ENCODE measurements around the gene SUCLG2. TPM values are rescaled to one million over a fixed set of nuclear protein-coding genes. Genes with fewer than 3 reads are reported as not detected.
A peak's percentile ranks its signal among the peaks of the same experiment; 100 is the strongest.

The SUCLG2 gene
- total and polyA plus RNA-seq, 2 donors (not counting 1 experiment from before 2014, with no cell fraction given) = 56.8 to 87.4 TPM

DNA sequence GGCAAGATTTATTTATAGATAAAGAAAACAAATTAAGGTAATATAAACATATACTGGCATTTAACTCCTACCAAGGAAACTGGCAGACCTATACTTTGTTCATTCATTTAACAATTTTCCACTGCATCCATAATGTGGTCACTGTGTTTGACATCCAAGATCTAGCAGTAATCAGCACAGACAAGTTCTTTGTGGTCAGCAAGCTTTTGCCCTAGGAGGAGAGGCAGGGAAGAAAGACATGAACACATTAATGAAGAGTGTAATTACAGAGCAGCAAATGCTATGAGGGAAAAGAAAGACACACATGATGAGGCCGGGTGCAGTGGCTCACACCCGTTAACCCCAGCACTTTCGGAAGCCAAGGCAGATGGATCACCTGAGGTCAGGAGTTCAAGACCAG lies 34.4 kb downstream of the SUCLG2 start:
- Histone ChIP-seq H3K9ac (ENCODE audit: insufficient read depth, low read length) (no peak overlapping the region), H3K9me3 (ENCODE audit: control insufficient read depth, insufficient read depth, low read depth, low read length) (no peaks in the 10 kb centered on the region), H3K4me2 (ENCODE audit: extremely low read depth, insufficient read depth, low read length) (no peak overlapping the region), H3K79me2 (ENCODE audit: control insufficient read depth, insufficient read depth, low read length) (peaks cover 7% of the 10 kb centered on the region), H3K4me1 (ENCODE audit: control insufficient read depth, extremely low read depth, insufficient read depth, low read length) (no peaks in the 10 kb centered on the region), H3K27me3 (ENCODE audit: control insufficient read depth, insufficient read depth, low read length) (no peaks in the 10 kb centered on the region), H2AFZ (ENCODE audit: low read length) (no peak overlapping the region), H3K36me3 (ENCODE audit: control insufficient read depth, insufficient read depth, low read length) (no peaks in the 10 kb centered on the region), H3K4me3 (replicated peaks in 1 of 4; ENCODE audit: control extremely low read depth in 1 of 4, insufficient read depth in 1 of 4, low read depth in 3 of 4, low read length in 4 of 4) (no peak overlapping the region), H4K20me1 (ENCODE audit: control insufficient read depth, extremely low read depth, insufficient read depth, low read length) (no peaks in the 10 kb centered on the region), H3K27ac (ENCODE audit: insufficient read depth, low read length) (no peak overlapping the region)
- no peak for TF ChIP-seq EZH2 (IDR thresholded peaks at IDR 0.05; ENCODE audit: low read length, missing control alignments)
- TF ChIP-seq, protein P1, sequence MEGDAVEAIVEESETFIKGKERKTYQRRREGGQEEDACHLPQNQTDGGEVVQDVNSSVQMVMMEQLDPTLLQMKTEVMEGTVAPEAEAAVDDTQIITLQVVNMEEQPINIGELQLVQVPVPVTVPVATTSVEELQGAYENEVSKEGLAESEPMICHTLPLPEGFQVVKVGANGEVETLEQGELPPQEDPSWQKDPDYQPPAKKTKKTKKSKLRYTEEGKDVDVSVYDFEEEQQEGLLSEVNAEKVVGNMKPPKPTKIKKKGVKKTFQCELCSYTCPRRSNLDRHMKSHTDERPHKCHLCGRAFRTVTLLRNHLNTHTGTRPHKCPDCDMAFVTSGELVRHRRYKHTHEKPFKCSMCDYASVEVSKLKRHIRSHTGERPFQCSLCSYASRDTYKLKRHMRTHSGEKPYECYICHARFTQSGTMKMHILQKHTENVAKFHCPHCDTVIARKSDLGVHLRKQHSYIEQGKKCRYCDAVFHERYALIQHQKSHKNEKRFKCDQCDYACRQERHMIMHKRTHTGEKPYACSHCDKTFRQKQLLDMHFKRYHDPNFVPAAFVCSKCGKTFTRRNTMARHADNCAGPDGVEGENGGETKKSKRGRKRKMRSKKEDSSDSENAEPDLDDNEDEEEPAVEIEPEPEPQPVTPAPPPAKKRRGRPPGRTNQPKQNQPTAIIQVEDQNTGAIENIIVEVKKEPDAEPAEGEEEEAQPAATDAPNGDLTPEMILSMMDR (conservative IDR thresholded peaks at IDR 0.05 in 1 of 2, IDR thresholded peaks at IDR 0.05 in 1 of 2; ENCODE audit: low read depth in 1 of 2, low read length in 2 of 2) = no peak
- peak in 1 of 2 donors; percentile 10 for DNase-seq (ENCODE audit: low read depth in 2 of 2)

DNA sequence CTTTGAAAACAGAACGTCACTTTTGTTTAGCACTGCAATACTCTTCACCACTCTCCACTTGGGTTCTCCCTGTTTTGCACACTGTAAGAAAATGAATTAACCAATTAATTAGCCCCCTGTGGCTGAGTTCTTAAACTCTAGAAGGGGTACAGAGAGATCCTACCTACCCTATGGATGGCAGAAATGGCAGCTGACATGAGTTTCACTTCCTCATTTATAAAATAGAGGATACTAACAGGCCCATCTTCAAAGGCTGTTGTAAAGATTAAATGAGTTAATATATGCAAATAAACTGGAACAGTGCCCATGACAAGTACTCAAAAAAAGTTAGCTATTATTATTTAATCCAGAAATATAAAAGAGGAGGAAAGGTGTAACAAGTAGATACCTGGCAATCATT lies 36.9 kb downstream of the SUCLG2 start:
- Histone ChIP-seq H3K27ac (ENCODE audit: insufficient read depth, low read length) (no peak overlapping the region), H2AFZ (ENCODE audit: low read length) (no peak overlapping the region), H3K4me1 (ENCODE audit: control insufficient read depth, extremely low read depth, insufficient read depth, low read length) (no peaks in the 10 kb centered on the region), H3K79me2 (ENCODE audit: control insufficient read depth, insufficient read depth, low read length) (peaks cover 2% of the 10 kb centered on the region), H3K27me3 (ENCODE audit: control insufficient read depth, insufficient read depth, low read length) (no peaks in the 10 kb centered on the region), H3K4me3 (replicated peaks in 1 of 4; ENCODE audit: control extremely low read depth in 1 of 4, insufficient read depth in 1 of 4, low read depth in 3 of 4, low read length in 4 of 4) (no peak overlapping the region), H3K9me3 (ENCODE audit: control insufficient read depth, insufficient read depth, low read depth, low read length) (no peaks in the 10 kb centered on the region), H3K36me3 (ENCODE audit: control insufficient read depth, insufficient read depth, low read length) (no peaks in the 10 kb centered on the region), H4K20me1 (ENCODE audit: control insufficient read depth, extremely low read depth, insufficient read depth, low read length) (no peaks in the 10 kb centered on the region), H3K9ac (ENCODE audit: insufficient read depth, low read length) (no peak overlapping the region), H3K4me2 (ENCODE audit: extremely low read depth, insufficient read depth, low read length) (no peak overlapping the region)
- no peak for DNase-seq (ENCODE audit: low read depth in 2 of 2)
- TF ChIP-seq EZH2 (IDR thresholded peaks at IDR 0.05; ENCODE audit: low read length, missing control alignments) = no peak
- TF ChIP-seq, protein P1 (conservative IDR thresholded peaks at IDR 0.05 in 1 of 2, IDR thresholded peaks at IDR 0.05 in 1 of 2; ENCODE audit: low read depth in 1 of 2, low read length in 2 of 2) = no peak

DNA sequence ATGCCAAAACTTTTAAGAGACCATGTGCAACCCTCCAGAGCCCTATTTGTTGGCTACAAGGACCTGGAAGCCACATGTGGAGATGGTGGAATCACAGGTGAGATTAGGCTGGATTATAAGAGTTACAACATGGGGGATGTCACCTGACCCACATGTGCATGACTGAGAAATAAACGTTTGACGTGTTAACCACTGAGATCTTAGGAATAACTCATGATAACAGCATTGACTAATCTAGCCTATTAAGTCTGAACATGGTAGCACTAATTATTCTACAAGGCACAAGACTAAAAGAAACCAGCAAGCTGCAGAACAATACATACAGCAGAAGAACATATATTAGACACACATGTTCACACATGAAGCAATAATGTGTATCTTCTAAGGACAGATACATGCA lies 38.4 kb downstream of the SUCLG2 start:
- Histone ChIP-seq H3K4me3 (replicated peaks in 1 of 4; ENCODE audit: control extremely low read depth in 1 of 4, insufficient read depth in 1 of 4, low read depth in 3 of 4, low read length in 4 of 4) (no peak overlapping the region), H4K20me1 (ENCODE audit: control insufficient read depth, extremely low read depth, insufficient read depth, low read length) (no peaks in the 10 kb centered on the region), H2AFZ (ENCODE audit: low read length) (no peak overlapping the region), H3K4me1 (ENCODE audit: control insufficient read depth, extremely low read depth, insufficient read depth, low read length) (no peaks in the 10 kb centered on the region), H3K27me3 (ENCODE audit: control insufficient read depth, insufficient read depth, low read length) (no peaks in the 10 kb centered on the region), H3K9me3 (ENCODE audit: control insufficient read depth, insufficient read depth, low read depth, low read length) (no peaks in the 10 kb centered on the region), H3K9ac (ENCODE audit: insufficient read depth, low read length) (no peak overlapping the region), H3K27ac (ENCODE audit: insufficient read depth, low read length) (no peak overlapping the region), H3K4me2 (ENCODE audit: extremely low read depth, insufficient read depth, low read length) (no peak overlapping the region), H3K79me2 (ENCODE audit: control insufficient read depth, insufficient read depth, low read length) (peaks cover 4% of the 10 kb centered on the region), H3K36me3 (ENCODE audit: control insufficient read depth, insufficient read depth, low read length) (no peaks in the 10 kb centered on the region)
- DNase-seq (ENCODE audit: low read depth in 2 of 2) = no peak
- TF ChIP-seq EZH2 (IDR thresholded peaks at IDR 0.05; ENCODE audit: low read length, missing control alignments) = no peak
- TF ChIP-seq, protein P1 (conservative IDR thresholded peaks at IDR 0.05 in 1 of 2, IDR thresholded peaks at IDR 0.05 in 1 of 2; ENCODE audit: low read depth in 1 of 2, low read length in 2 of 2) = no peak
